ENCODE measurements around the gene EEFSEC. TPM values are rescaled to one million over a fixed set of nuclear protein-coding genes. Genes with fewer than 3 reads are reported as not detected.

Gene EEFSEC
- total and polyA plus RNA-seq, 2 of the 8 experiments (the other 6 are each of a cell fraction or from before 2014, with no cell fraction given) = 13.1 to 19.8 TPM

- TF ChIP-seq POLR2A (IDR thresholded peaks at IDR 0.05; ENCODE audit: control extremely low read depth in 1 of 2, low read depth in 2 of 2, low read length in 2 of 2) (peak in 1 of 2 experiments; percentile 66; a peak in 2 of 3 replicates), CTBP2 (IDR thresholded peaks at IDR 0.05; ENCODE audit: borderline replicate concordance, insufficient read depth, insufficient read length, low read length) (peak; percentile 17), SP4 (IDR thresholded peaks at IDR 0.05; ENCODE audit: low read length) (no peak), SRF (IDR thresholded peaks at IDR 0.05; ENCODE audit: low read depth, low read length) (no peak), SUZ12 (IDR thresholded peaks at IDR 0.05; ENCODE audit: low read length) (peak; percentile 48; the same call in 1 of the 2 replicates), HDAC2 (IDR thresholded peaks at IDR 0.05; ENCODE audit: borderline replicate concordance in 1 of 2, low read depth in 2 of 2, low read length in 2 of 2) (no peak), CEBPB (IDR thresholded peaks at IDR 0.05; ENCODE audit: low read depth, low read length) (no peak), ATF3 (IDR thresholded peaks at IDR 0.05; ENCODE audit: insufficient read depth, low read depth, low read length) (no peak), TCF12 (IDR thresholded peaks at IDR 0.05; ENCODE audit: low read depth, low read length) (no peak), EZH2 (IDR thresholded peaks at IDR 0.05; ENCODE audit: low read depth, low read length, severe bottlenecking) (peak; percentile 62), RNF2 (IDR thresholded peaks at IDR 0.05; ENCODE audit: borderline replicate concordance, low read depth, low read length, missing control alignments, poor library complexity, severe bottlenecking) (peak; percentile 7)
These were observed 279.2 kb downstream of the EEFSEC start (continued) for GRCh38 chr3:128432301-128432970.
